ENCODE data around the gene UBE2QL1.

Gene UBE2QL1, protein sequence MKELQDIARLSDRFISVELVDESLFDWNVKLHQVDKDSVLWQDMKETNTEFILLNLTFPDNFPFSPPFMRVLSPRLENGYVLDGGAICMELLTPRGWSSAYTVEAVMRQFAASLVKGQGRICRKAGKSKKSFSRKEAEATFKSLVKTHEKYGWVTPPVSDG

GRCh38 chr5:6448622-6449464 is at the start of gene UBE2QL1:
UBE2QL1 (plus strand) TSS chr5:6448859; CDS start chr5:6448894, 35 bp downstream.
- no peak for DNase-seq

DNA sequence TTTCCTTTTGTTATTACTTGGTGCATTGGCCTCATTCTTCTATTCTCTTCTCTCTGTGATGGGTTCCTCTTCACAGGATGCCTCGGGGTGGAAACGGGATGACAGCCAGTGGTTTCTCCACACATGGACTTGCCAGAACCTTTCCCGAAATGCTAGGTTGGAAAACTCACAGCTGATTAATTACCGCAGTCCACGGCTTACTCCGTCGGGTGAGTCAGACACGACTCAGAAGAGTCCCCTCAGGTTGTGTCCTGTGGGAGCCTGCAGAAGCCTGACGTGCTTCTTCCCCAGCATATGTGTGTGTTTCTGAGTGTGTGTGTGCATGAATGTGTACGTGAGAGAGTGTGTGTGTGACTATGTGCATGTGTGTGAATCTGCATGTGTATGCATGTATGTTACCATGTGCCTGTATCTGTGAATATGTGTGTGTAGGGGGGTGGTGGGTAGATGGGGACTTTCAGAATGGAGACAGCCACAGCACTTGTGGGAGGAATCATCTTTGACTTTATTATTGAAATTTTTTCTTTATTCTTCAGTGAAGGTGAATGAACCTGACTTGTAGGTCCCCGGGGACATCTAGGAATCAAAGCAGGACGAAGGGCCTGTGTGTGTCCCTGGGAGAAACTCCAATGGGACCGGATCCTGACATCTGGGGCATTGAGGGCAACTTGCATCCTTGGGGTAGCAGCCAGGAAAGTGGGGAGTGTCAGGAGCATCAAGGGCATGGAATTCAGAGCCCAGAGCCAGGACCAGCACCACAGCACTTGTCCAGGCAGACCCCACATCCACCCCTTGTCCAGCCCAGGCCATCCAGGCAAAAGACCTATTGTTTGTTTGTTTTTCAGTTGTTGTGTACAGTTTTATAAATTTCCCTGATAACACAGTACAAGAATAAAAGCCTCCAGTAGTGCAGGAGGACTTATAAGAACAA is 48.4 kb upstream of the UBE2QL1 start:
- no peak for DNase-seq

DNA sequence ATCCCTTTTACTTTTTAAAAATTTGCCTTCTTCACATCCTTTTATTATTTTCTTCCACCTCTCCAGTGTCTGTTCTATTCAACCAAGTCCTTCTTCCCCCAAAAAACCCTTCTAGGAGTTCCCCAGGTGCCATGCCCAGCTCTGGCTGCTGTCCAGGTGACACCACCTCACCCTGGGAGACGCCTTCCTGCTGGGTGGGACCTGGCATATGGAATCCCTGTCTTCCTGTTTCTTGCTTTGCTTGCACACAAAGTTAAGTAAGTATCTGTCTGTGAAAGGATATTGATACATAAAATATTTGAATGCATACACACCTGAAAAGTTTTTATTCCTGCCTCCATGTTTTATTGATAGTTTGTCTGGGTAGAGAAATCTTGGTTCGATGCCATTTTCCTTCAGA is 47.2 kb upstream of the UBE2QL1 start:
- DNase-seq = no peak

DNA sequence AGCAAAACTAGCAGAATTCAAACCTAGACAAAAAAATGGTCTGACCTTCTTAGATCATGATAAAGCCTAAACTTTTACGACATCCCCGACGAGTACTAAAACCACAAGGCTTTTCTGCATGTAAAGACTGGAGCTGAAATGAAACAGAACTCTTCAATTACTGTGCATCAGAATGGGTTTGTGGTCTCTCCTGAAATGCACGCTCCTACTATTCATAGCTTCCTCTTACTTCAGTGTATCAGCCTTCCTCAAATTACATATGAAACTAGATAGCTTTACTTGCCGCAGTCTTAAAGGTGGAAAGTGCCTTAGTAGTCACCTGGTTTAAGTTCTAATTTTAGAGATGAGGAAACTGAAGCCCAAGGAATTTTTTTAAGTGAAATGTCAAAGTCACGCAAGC is 45.7 kb upstream of the UBE2QL1 start:
- DNase-seq = no peak

DNA sequence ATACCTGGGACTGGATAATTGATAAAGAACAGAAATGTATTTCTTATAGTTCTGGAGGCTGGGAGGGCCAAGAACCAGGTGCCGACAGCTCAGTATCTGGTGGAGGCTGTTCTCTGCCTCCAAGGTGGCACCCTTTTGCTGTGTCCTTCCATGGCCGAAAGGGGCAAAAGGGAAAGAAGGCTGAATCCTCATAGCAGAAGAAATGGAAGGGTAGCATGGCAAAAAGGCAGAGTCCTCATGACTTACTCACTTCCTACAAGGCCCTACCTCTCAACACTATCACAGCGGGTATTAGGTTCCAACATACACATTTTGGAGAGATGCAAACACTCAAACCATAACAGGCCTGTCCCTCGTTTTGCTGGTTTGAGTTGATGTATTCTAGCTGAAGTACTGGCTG is 45.2 kb upstream of the UBE2QL1 start:
- no peak for DNase-seq

- DNase-seq = no peak
Observed at GRCh38 chr5:6404129-6404528, 44.5 kb upstream of the UBE2QL1 start.

DNA sequence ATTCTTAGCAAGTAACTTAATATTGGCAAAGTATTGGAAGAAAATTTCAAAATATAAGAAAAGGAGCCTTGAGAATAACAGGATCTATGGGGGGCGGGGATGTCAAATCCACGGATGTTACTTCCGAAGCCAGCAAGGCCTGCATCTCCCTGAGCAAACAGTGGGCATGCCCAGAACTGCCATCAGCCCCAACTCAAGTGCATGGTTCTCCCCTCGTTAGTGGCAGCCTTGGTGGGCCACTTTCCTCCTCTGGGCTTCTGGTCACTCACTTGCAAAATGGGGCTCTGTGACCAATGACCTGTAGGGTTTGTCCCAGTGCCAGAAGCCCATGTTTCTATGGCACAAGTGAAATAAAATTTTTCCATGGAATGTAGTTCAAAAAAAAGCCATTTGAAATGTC is 43.1 kb upstream of the UBE2QL1 start:
- DNase-seq = no peak

DNA sequence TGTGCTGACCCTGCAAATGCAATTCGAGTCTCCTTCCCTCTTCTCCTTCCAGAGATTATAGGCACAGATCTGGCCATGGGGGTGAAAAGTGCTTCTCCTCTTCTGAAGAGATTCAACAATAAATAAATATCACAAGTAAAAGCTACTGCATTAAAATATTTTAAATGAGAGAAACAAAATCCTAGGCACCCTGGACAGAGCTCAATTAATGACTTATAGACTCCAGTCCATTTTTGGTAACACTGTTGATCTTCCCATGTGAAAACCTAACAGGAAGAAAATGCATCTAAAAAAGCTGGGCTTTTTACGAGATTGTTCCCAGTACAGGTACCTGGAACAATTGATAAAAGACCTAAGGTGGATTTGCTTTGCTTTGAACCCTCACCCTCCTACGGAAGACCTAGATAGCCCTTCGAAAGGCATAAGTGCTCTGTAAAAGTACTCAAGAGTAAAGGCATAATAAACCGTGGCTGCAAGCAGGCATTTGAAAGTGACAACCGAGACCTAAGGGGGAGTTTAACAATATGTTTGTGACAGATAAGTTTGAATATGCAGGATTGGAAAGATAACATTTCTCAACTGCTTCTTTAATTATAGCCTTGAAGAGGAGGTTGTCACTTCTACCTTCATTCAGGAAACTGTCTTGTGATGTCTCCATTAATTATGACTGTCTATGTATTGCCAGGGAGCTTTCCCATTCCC is 41.0 kb upstream of the UBE2QL1 start:
- no peak for DNase-seq

DNA sequence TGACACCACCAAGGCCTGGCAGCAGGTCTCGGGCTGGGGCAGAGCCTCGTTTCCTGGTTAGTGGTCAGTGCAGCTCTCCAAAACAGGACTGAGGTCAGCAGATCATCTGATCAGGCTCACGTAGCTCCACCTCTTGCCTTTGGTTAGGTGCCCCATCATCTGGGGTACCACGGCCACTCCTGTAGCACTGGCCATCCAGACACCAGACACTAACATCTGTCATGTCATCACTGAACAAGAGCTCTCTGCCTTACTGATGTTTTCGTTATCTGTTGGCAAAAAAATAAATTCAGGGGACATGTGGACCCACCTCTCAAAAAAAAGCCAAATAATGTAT is 40.4 kb upstream of the UBE2QL1 start:
- no peak for DNase-seq

DNA sequence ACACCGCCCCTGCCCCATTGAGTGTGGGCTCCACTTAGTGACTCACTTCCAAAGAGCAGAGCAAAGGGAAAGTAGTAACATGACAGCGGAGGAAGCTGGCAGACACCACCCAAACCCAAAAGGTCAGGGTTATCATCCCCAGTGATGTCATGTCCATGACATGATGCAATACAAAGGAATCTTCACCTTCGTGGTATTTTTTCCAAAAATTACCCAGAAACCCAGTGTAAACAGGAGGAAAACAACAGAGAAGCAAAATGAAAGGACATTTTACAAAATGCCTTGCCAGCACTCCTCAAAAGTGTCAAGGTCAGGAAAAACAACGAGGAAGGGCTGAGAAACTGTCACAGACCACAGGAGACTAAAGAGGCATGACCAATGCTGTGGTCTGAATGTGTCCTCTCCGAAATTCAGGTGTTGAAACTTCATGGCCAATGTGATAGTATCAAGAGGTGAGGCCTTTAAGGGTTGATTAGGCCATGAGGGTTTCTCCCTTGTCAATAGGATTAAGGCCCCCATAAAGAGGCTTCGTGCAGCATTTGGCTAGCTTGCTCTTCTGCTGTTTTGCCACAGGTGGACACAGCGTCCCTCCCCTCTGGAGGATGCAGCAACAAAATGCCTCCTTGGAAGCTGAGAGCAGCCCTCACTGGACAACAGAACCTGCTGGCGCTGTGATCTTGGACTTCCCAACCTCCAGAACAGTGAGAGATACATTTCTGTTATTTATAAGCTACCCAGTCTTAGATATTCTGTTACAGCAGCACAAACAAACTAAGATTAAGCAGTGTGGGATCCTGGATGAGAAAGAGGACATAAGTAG is 39.8 kb upstream of the UBE2QL1 start:
- no peak for DNase-seq

DNA sequence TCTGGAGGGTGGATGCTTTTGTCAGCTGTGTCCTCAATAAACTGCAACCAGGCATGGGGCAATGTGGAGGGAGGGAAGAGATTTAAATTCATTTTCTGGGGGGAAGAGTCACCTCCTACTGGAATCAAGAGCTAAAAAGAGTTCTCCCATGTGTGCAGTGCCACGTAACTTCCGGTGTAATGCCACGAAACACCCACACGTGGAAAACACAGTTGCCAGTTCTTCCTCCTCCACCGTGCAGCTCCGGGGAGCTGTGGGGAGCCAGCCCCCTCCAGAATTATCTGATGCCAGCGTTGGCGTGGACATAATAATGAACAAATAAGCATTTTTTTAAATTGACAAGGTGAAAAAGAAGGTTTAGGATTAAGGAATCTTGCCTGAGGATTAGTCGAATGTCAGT is 38.2 kb upstream of the UBE2QL1 start:
- no peak for DNase-seq

GRCh38 chr5:6411141-6411540 is 37.5 kb upstream of the UBE2QL1 start:
- DNase-seq = no peak

DNA sequence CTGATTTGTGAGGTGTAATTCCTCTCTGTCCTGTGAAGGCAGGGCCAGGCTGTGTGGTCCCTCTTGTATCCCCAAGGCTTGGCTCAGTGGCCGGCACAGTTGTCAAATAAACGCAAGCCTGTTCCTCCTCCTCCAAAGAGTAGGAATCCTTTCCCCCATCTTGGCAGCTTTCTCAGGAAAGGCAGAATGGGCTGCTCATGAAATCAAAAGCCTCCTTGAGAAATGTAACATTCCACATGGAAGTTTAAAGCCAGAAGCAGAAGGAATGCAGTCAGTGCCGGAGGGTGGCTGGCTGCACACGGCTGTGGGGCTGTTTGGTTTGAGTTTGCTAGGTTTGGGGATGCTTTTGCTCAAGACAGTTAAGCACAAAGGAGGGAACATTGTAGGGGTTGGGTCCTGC is 35.8 kb upstream of the UBE2QL1 start:
- DNase-seq = no peak

- DNase-seq = no peak
Observed at GRCh38 chr5:6417657-6418056, 31.0 kb upstream of the UBE2QL1 start.

DNA sequence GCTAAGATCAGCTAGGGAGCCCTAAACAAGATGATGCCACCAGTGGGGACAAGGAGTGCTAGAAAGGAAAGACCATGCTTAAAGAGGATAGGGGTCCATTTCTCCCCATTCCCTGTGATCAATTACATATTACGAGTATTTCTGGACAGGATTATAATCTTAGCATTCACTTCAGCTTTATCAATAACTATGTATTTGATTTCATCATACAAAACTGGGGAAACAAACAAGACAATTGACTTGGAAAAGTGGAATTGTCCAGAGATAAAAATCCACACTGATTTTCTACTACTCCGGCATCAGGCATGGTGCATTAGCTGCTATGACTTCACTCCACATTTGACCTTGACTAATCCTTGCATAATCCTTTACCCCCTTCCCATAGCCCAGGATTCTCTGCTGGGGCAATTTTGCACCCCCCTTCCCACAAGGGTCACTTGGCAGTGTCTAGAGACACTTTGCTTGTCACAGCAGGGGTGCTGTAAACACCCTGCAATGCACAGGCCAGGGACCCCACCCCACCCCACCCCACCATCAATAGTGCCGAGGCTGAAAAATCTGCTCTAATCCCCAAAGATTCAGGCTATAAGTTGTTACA is 29.9 kb upstream of the UBE2QL1 start:
- no peak for DNase-seq

DNA sequence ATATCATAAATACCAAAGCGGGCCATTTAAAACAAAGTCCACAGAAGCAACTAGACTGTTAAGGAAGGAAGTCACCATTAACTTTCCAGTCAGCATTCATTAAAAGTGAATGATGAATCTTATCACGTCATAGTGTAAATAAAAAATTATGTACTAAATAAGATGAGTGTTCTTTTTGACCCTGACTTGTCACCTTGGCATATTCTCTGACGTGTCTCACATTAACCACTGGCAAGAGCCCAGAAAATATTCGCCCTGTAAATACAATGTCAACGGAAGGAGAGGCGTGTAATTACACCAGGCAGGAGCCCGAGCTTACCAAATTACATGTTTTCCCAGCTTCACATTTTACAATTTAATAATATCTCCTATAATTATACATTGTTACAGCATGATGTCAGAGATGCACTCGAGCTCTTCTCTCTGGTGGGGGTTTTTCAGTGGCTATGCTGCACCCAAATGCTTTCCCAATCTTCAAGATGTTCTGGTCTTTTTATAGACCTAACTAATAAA is 29.3 kb upstream of the UBE2QL1 start:
- no peak for DNase-seq

DNA sequence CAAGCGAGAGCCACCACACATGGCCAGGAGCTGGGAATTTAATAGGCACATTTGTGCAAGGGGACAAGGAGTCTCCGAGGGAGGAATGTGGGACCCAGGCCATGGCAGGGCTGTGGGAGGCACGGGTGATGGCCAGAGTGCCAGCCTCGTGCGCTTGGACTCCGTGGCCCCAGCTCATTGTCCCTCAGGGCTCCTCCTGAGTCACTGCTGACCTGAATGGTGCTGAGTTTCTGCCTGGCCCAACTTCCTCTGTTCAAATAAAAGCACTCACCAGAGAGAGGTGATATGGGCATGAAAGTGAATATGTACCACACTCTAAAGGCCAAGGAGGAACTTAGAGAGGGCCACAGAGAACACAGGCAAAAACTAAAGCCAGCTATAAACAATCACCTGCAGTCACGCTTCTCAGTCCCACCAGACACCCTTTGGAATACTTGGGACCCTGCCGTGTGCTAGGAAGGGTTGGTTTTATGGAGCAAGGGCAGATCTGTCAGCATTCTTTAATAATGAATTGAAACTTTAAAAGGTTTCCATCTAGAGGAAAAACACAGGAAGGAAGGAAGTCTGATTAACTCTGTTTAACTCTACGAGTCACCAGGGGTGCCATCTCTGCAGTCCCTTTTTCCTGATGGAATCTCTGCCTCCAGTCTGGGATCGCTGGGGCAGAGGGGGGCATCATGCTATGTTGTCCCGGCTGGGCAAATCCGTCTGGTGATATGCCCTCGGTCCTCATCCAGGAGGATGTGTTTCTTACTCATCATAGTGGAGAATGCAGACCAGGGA is 25.1 kb upstream of the UBE2QL1 start:
- DNase-seq = no peak

DNA sequence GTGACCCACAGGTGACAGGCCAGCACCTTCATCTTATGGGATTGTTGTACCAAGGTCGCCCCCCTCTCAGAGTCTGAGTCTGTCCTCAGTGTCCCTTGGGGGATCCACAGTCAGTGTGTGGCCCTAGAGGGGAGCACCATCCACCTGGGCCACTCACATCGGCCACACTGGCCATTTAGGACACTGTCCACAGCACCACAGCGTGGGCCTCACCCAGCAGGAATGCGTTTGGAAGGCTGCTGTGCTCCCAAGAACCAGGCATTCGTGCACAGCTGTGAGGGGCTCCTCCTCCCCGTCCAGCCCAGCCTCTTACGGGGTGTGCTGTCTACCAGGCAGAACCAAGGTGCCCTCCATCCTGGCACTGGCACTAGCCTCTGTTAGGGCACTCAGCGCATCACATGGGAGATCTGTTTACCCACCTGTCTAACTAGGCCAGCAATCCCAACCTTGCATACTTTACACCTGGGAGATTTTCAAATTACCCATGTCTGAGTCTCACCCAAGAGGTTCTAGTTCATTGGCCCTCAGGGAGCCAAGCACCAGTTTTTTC is 24.5 kb upstream of the UBE2QL1 start:
- no peak for DNase-seq

DNA sequence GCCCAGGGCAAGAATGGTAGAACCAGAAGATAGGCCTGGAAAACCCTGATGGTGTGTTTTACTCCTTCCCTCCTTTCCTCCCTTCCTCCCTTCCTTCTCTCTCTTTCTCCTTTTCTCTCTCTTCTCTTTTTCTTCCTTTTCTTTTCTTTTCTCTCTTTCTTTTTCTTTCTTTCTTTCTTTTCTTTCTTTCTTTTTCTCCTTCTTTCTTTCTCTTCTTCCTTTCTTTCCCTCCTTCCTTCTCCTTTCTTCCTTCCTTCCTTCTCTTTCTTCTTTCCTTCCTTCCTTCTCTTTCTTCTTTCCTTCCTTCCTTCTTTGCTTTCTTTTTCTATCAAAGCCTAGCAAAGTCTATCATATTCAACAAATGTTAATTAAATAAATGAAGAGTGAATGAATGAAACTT is 24.0 kb upstream of the UBE2QL1 start:
- no peak for DNase-seq

DNA sequence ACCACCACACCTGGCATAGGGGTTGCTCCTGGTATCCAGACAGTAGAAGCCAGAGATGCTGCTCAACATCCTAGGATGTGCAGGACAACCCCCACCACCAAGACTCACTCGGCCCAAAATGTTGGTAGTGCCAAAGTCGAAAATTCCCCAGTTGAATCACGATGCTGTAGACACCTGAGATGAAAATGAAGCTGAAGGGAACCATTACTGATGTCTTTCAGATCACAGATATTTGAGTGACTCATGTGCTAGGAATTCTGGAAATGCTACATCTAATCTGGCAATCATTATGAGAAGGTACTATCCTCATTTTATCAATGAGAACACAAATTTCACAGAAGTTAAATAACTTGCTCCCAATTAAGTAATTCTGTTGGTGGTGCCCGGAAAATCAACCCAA is 21.0 kb upstream of the UBE2QL1 start:
- DNase-seq = no peak
